Measurements from ENCODE around the gene CORO6. TPM values are rescaled to one million over a fixed set of nuclear protein-coding genes. Genes with fewer than 3 reads are reported as not detected.

Gene CORO6
- total RNA-seq, 1 donor from 2014 or later, result 83.6 TPM

DNA sequence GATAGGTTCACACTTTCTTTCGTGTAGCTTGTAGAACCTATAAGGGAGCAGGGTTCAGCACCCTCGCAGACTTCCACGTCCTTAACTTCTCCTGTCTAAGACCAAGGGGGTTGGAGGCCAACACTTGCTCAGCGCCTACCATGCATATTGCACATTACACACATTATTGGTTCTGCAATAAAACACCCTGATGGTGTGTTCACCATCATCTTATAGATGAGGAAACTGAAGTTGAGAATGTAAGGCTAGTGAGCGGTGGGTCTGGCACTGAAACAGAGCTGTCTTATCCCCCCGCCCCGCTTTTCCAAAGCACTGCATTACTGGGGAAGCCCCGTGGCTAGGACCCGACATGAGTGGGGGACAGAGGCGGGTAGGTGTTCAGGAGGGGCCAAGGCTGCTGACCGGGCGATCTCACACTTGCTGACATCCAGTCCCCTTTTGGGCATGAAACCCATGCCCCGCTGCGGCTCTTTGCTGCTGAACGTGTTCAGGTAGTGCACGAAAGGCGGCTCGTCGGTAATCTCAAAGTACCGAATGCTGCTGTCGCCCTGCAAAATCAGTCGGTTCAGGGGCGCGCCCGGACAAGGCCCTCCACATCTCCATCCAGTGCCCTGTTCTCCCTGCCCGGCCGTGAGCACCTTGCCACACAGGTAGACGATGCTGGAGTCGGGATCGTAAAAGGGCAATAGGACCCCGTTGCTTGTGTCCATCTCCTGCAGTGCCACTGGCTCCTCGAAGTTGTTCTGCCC is 6.2 kb downstream of the CORO6 start:
- DNase-seq (no peak), ATAC-seq (ENCODE audit: poor library complexity) (no peak)
- intact Hi-C loops (cut with DNase I), result no loop called here

DNA sequence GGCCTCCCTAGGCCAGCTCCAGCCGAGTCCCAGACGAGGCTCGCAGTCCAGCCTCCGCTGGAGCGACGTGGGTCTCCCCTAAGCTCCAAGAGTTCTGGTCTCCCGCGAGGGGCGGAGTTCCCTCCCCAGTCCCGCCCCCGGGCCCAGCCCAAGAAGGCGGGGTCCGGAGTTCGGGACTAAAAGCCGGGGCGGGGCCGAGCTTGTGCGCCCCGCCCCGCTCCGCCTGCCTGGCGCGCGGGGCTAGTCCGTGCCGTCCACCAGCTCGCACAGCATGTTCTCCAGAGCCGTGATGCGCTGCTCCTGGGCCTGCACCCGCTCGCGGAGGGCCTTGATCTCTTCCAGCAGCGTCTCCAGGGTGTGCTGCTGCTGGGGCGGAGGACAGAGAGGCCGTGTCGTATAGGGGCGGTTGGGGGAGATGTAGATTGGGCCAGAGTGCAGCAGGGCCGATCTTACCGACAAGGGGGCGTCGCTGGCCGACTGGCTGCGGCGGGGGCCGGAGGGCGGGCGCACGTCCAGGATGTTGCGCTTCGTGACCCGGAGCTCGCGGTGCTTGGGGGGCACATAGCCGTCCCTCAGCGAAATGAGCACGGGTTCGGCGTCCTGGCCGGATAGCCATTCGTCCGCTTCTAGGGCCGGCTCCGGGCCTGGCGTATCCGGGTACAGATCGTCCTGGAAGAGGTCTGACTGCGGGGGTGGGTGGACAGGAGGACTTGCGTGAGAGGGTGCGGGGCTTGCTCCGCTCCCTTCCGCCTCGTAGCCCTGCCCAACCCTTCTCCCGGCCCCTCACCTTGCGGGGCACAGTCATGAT is 7.0 kb downstream of the CORO6 start:
- intact Hi-C loops (cut with DNase I), result no loop called here
- DNase-seq (peak; percentile 93), ATAC-seq (ENCODE audit: poor library complexity) (peak; percentile 59)

DNA sequence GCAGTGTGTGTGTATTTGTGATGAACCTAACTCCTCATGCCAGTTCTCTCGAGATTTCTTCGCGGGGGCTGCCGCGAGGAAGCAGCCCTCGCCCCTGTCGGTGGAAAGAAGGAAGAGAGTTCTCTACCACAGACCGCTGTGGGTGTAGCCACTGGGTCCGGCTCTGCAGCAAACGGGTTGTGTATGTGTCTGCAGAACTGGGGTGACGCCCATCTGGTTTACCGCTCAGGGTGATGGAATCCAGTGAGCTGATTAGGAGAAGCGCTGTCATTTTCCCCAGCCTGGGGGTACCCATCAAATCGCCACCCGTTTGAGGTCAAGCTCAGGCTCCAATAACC is 7.7 kb downstream of the CORO6 start:
- DNase-seq (no peak), ATAC-seq (ENCODE audit: poor library complexity) (no peak)
- intact Hi-C loops (cut with DNase I), result no loop called here

- DNase-seq, result no peak
- ATAC-seq (ENCODE audit: poor library complexity), result no peak
- intact Hi-C loops (cut with DNase I), result no loop called here
These were observed 8.2 kb downstream of the CORO6 start for GRCh38 chr17:29614349-29615047.

- intact Hi-C loops (cut with DNase I), result no loop called here
- ATAC-seq (ENCODE audit: poor library complexity) (no peak), DNase-seq (no peak)
These were observed 8.9 kb downstream of the CORO6 start for GRCh38 chr17:29613856-29614255.

DNA sequence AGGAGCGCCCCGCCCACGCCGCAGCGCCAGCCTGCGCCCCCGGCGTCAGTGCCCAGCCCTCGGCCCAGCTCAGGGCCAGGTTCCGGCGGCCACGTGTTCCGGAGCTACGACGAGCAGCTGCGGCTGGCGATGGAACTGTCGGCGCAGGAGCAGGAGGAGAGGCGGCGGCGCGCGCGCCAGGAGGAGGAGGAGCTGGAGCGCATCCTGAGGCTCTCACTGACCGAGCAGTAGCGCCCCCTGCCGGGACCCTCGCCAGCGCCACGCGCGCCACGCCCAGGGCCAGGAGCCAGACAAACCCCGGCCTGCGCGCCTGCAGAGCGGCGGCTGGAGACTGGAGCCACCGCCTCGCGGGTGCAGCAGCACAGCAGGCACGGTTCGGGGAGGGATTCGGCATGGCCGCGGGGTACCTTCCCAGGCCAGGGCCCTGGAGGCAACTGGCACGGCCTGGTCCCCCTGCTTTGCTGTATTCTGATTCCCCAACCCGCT is 9.3 kb downstream of the CORO6 start:
- ATAC-seq (ENCODE audit: poor library complexity), result peak; percentile 82
- intact Hi-C loops (cut with DNase I), result no loop called here
- peak; percentile 98 for DNase-seq

GRCh38 chr17:29612404-29613280 is 10.1 kb downstream of the CORO6 start:
- intact Hi-C loops (cut with DNase I), result no loop called here
- no peak for DNase-seq

GRCh38 chr17:29612094-29612403 is 10.7 kb downstream of the CORO6 start:
- no peak for DNase-seq
- intact Hi-C loops (cut with DNase I), result no loop called here
- no peak for ATAC-seq (ENCODE audit: poor library complexity)

More at GRCh38 chr17:29612404-29613280, 10.1 kb downstream of the CORO6 start:
- peak; percentile 3 for ATAC-seq (ENCODE audit: poor library complexity)

DNA sequence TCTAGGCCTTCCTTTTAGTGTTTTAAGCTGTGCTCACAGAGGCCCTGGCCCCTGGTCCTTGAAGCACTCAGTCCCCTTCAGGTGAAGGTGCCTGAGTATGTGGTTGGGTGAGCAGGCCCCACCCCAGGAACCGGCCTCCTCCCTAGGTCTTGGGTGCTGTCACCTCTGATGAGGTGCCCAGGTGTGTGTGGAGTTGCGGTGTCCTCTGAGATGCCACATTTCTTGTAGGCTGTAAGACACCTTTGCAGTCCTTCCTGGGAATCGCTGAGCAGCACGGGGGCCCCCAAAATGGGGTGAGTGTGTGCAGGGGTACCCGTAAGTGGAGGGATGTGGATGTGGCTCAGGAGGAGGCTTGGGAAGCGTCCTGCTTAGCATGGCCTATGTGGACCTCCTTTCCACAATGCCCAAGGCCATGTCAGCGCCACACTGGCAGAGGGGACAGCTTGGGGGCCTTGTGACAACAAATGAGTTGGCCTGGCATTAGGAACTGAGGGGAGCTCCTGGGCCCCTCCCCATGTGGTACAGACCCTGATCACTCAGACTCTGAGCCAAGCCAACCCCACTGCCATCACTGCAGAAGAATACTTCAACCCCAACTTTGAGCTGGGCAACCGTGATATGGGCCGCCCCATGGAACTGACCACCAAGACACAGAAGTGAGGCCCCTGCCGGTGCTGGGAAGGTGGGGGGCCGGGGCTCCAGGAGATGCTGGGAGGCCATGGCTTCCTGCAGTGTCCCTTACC is 11.2 kb downstream of the CORO6 start:
- intact Hi-C loops (cut with DNase I), result no loop called here
- DNase-seq, result no peak
- no peak for ATAC-seq (ENCODE audit: poor library complexity)

DNA sequence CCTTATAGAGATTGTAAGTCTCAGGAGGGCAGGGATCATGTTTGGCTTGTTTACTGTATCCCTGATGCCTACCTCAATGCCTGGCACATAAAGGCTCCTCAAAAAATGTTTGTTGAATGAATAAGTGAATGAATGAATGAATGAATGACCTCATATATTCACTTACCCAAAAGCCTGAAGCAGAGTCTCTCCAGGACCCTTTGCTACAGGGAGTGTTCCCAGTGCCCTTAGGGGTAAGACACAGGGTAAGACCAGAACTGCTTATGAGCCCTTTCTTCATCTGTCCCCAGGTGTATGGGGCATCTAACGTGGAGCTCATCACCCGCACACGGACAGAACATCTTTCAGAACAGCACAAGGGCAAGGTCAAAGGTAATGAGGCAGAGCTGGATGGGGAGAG is 12.3 kb downstream of the CORO6 start:
- intact Hi-C loops (cut with DNase I), result no loop called here
- DNase-seq (no peak), ATAC-seq (ENCODE audit: poor library complexity) (no peak)

DNA sequence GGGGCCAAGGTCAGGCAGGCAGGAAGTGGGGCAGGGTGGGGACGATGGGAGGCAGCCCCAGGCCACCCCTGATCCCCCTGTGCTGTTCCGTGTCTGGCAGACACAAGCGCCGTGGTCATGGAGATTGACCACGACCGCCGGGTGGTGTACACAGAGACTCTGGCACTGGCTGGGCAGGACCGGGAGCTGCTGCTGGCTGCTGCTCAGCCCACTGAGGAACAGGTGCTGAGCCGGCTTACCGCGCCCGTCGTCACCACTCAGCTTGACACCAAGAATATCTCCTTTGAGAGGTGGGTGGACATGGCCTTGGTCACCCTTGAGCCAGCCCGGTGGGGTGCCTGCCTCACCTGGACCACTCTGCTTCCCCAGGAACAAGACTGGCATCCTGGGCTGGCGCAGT is 13.7 kb downstream of the CORO6 start:
- DNase-seq (no peak), ATAC-seq (ENCODE audit: poor library complexity) (no peak)
- intact Hi-C loops (cut with DNase I), result no loop called here

DNA sequence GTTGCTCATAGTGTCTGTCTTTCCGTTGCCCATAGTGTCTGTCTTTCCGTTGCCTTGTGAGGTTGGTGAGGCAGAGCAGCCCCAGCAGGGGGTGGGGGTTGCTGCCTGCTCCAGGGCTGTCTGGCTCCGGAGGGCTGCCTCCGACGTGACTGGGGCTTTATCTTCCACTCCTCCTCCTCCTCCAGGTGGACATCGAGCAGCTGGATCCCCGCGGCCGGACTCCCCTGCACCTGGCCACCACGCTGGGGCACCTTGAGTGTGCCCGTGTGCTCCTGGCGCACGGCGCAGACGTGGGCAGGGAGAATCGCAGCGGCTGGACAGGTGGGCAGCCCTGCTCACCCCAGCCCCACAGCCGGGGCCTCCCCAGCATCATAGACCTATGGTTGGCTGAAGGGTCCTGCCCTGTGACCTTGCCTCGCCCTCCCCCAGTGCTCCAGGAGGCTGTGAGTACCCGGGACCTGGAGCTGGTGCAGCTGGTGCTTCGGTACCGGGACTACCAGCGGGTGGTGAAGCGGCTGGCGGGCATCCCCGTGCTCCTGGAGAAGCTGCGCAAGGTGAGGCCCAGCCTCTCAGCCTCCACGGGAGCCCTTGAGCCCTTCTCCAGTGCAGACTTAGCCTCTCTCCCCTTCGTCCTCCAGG is 15.0 kb downstream of the CORO6 start:
- DNase-seq (no peak), ATAC-seq (ENCODE audit: poor library complexity) (no peak)
- intact Hi-C loops (cut with DNase I), result no loop called here

- ATAC-seq (ENCODE audit: poor library complexity) (no peak), DNase-seq (peak; percentile 54)
- intact Hi-C loops (cut with DNase I), result no loop called here
These were observed 19.5 kb downstream of the CORO6 start for GRCh38 chr17:29603109-29603674.

DNA sequence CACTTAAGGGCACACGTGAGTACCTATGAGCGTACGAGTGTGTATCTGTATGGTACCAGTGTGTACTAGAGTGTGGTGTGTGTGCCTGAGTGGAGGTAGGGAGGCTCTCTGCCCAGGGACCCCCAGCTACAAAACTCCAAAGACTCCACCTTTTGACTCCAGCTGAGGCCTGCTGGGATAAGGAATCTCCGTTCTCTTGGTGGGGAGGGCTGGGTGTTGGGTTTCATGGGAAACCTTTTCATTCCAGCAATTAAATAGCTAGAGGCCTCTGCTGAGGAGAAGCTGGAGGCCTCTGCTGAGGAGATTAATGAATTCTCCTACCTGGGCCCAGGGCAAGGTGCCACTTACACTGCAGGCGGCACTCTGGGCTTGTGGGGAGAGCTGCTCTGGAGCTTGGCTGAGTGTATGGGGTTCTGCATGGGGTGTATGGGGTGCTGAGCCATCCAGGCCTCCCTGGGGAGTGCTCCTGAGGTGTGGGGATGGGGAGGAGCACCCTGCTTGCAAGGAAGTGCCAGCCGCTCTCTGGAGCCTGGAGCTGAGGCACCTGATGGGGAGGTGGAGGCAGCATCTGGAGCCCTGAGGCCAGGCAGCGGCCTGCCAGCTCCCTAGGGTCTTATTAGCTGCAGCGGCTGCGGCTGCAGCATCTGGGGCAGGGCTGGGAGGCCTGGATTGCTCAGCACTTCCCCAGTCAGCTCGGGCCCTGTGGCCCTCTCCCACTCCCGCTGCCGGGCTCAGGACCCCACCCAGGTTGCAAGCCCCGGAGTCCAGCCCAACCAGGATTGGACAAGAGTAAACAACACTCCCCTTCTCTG is 25.1 kb downstream of the CORO6 start:
- ATAC-seq (ENCODE audit: poor library complexity), result no peak
- DNase-seq, result no peak
- intact Hi-C loops (cut with DNase I), result no loop called here

DNA sequence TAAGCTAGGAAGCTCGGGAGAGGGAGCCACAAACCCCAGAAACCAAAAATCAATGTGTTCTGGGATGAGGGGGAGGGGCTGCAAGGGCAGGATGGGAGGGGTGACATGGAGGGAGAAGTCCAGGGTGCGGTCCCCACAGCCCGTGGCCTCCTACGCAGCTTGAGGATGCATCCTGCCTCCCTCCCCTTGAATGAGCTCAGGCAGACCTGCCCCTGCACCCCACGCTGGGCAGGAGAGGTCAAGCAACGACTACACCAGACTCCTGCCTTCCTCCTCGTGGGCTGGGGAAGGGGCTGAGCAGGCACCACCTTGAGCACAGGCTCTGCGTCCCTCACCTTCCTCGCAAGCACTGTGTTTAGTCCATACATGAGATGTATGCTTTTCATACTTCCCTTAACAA is 25.9 kb downstream of the CORO6 start:
- DNase-seq, result peak; percentile 49
- intact Hi-C loops (cut with DNase I), result no loop called here
- no peak for ATAC-seq (ENCODE audit: poor library complexity)

DNA sequence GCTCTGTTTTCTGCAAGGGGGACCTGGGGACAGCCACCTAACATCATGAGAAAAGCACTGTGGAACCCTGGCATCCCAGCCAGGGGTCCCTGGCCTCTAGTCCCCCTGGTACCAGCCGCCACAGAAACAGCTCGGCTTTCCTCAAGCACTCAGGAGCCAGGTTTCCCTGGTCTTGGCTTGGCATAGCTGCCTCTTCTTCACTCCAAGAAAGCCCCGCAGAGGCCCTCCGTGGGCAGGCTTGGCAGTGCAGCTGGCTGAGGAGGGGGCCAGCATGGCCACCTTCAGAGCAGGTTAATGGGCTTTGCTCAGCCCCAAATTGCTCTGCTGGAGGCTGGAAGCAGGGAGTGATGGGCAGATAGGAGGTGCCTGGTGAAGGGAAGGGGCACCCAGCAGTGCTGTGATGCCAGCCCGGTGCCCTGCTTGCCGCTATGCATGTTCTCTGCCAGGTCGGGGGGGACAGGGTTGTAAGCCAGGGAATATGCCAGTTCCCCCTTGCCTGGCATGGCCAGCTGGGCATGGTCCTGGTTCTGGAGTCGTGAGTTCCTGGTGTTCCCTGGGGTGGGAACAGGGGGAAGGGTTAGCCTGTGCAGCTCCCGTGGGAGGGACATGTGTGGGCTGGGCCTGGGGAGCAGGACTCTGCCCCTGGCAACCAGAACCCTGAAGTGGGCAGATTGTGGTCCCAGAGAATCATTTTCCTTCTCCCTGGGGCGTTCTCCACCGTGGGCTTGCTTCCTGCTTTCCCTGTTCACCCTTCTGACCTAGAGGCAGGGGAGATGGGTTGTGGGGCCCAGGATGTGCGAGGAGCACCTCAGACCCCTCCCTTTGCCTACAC is 26.6 kb downstream of the CORO6 start:
- intact Hi-C loops (cut with DNase I), result no loop called here
- ATAC-seq (ENCODE audit: poor library complexity) (no peak), DNase-seq (no peak)

Data from Right ventricle myocardium superior (tissue), 1 donor.